ENCODE measurements around the gene SNX13.
"Not testable (repeated sequence)": the region's sequence is repeated elsewhere in the genome, so short reads cannot be mapped to it uniquely, and the experiment has no call there.

SNX13 gene

DNA sequence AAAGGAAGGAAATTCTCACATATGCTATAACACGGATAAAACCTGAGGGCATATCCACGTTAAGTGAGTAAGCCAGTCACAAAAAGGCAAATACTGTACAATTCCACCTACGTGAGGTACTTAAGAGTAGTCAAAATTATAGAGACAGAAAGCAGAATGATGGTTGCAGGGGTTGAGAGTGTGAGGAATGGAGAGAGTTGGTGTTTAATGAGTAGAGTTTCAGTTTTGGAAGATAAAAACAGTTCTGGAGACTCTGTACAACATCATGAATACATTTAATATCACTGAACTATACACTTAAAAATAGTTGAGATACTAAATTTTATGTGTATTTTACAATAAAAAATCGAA lies 95.1 kb downstream of the SNX13 start:
- no peak for DNase-seq (ENCODE audit: low spot score)

DNA sequence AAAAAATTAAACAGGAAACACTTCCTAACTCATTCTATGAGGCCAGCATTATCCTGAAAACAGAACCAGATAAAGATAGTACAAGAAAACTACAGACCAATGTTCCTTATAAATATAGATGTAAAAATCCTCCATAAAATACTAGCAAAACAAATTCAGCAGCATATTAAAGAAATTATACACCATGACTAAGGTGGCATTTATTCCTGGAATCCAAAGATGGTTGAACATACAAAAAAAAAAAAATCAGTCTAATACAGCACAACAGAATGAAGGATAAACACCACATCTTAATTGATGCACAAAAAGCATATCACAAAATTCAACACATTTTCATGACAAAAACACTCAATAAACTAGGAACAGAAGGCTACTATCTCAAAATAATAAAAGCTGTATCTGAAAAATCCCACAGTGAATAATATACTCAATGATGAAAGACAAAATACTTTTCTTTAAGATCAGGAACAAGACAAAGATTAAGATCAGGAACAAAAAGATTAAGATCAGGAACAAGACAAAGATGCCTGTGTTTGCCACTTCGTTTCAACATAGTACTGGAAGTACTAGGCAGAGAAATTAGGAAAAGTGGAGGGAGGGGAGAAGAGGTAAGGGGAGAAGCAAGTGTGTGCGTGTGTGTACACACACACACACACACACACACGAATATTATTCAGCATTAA lies 95.6 kb downstream of the SNX13 start:
- DNase-seq (ENCODE audit: low spot score): no peak

DNA sequence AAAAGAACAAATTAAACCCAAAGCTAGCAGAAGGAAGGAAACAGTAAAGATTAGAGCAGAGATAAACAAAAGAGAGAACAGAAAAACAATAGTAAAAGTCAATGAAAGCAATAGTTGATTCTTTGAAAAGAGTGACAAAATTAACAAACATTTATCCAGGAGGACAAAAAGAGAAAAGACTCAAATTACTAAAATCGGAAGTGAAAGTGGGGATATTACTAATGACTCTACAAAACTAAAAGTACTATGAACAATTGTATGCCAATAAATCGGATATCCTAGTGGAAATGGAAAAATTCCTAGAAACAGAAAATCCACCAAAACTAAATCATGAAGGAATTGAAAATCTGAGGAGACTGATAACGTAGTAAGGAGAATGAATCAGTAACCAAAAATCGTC lies 96.3 kb downstream of the SNX13 start:
- DNase-seq (ENCODE audit: low spot score): no peak

DNA sequence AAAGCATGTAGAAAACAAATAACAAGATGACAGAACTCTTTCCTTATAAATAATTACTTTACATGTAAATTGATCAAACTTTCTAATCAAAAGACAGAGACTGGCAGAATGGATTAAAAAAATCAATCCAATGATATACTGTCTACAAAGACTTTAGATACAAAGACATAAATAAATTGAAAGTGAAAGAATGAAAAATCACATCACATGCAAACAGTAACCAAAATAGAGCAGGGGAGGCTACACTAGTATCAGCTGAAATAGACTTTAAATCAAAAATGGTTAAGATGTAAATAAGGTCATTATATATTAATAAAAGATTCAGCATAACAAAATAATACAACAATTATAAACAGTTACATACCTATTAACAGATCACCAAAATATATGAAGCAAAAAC lies 97.3 kb downstream of the SNX13 start:
- DNase-seq (ENCODE audit: low spot score): no peak

DNA sequence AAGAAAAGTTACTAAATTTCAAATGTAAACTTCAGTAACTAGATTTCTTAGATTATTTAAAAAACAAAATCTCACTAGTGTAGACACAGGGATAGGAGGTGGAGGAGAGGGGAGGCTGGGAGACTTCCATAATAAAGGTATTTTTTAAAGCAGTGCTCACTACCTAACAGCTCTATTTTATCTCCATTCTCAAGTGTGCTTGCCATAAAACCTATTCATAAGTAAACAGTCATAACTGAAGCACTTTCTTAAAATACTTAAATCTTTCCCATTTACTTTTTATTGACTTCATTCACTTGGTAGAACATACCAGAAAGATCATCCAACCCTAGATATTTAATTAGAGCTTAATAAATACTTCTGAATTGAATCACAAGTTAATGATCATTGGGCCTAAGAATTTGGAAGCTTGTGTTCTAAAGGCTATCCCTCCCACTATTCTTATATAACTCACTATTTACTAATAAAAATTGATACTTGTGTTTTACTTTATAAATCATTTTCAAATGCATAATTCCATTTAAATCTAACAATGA lies 107.4 kb downstream of the SNX13 start:
- DNase-seq (ENCODE audit: low spot score): no peak

DNA sequence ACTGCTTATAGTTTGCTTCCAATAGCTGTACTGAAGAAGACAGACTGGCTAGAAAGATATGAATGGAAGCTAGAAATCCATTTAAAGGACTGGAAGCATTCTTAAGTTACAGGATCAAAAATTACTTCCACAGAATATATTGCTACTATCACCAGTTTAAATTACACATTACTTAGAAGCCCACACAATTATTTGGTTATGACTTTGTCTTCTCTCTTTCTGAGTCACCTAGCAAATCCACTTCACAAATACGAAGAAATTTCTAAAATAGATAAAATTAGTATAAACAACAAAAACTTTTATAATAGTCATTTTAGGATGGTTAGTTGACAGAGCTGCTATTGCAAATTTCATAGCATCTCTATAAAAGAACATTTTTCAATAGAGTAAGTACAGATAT lies 108.1 kb downstream of the SNX13 start:
- DNase-seq (ENCODE audit: low spot score): no peak

DNA sequence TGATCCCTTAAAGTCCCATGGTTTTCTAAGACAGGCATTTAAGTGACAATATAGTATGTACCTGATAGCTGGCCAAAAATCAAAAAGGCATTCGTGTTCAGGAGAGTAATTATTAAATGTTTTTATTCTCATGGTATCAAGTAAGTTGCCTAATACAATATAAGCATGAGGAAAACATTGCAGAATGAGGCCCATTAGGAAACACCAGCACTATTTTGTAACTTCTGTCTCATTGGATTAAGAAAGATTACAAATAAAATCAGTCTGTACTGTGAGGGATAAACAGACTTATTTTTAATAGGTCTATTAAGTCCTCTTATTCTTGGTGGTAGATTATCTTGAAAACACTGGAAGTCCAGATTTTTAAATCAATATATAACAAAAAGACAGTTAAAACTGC lies 110.1 kb downstream of the SNX13 start:
- DNase-seq (ENCODE audit: low spot score): no peak

DNA sequence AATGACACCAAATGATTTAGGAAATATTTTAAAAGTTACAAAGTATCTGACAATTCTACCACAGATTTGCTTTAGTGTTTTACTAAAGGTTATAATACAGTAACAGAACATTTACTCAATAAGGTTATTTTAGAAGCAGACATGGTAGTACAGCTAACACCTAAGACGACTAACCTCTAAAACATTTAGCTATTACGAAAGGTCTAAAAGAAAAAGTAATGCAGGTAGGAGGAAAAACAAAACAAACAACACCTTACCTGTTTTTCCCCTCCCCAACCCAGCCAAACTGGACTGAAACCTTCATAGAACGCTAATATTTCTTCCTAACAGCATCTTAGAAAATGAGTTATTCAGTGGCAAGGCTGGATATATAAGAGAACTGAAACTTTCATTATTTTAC lies 111.3 kb downstream of the SNX13 start:
- DNase-seq (ENCODE audit: low spot score): no peak

DNA sequence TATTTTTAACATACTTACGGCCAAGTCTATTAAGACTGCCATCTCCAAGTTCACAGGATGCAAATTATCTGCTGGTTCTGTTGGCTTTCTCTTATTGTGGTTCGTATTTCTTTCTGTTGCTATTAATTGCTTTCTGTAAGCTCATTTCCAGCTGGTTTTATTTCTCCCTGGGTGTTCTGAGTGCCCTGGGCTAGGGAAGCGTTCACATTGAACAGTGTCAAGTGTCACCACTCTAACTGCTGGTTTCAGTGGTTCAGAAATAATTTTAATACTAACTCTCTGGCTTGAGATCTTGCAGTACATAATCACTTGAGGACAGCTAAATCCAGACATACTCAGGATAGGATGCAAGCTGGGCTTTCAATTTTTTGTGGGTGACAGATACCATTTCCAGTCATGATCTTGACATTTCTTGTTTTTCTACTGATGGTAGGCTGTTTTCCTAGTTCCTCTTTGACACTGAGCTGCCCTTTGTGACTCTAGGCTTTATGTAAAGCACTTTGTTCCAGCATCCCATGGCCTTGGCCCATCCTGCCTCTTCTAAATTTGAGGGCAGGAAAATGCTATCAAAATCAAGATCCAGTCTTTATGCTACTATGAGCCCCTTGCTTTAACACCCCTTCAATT lies 117.6 kb downstream of the SNX13 start:
- DNase-seq (ENCODE audit: low spot score): no peak

DNA sequence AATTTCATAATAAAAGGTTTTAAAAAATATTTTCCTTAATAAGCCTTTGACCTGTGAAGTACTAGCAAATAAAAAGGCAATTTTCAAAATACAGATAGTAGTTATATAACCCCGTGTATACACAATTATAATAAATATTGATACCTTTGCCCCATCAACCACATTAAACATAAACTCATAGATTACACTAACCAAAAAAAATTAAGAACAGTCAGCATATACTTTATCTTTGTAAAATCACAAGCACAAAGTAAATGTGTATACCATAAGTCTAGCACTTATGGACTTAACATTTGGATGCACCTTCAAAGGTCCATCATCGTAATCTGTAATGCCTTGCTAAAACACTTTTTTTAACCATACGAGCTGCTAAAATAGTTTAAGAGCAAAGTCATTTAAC lies 123.4 kb downstream of the SNX13 start:
- no peak for DNase-seq (ENCODE audit: low spot score)

DNA sequence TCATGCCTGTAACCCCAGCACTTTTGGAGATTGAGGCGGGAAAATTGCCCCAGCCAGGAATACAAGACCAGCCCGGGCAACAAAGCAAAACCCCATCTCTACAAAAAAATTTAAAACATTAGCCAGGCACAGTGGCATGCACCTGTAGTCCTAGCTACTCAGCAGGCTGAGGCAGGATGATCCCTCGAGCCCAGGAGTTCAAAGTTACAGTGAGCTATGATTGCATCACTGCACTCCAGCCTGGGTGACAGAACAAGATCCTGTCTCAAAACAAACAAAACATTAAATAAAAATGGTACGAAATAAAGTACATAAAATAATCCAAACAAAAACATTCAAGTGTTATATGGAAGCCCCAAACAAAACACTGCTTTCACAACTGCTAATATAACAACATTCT lies 125.0 kb downstream of the SNX13 start:
- DNase-seq (ENCODE audit: low spot score): no peak

DNA sequence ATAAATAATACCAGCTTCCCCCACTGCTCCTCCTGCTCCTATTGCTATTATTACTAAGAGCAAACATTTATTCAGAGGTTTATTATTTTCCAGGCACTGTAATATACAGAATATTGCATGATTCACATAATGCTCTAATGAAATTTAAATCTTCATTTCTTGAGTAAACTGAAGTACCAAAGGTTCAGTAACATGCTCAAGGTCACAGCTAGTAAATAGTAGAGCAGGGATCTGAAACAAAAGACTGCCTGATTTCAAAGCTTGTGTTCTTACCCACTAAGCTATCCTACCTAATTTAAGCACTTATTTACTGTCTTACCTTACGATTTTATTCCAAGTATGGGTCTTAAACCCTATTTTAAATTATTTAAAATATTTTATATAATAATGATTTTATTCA lies 126.2 kb downstream of the SNX13 start:
- DNase-seq (ENCODE audit: low spot score): no peak

DNA sequence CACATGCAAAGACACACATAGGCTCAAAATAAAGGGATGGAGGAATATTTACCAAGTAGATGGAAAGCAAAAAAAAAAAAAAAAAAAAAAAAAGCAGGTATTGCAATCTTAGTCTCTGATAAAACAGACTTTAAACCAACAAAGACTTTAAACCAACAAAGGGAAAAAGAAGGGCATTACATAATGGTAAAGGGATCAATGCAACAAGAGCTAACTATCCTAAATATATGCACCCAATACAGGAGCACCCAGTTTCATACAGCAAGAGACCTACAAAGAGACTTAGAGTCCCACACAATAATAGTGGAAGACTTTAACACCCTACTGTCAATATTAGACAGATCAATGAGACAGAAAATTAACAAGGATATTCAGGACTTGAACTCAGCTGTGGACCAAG lies 131.1 kb downstream of the SNX13 start:
- not testable (repeated sequence) for DNase-seq (ENCODE audit: low spot score)

DNA sequence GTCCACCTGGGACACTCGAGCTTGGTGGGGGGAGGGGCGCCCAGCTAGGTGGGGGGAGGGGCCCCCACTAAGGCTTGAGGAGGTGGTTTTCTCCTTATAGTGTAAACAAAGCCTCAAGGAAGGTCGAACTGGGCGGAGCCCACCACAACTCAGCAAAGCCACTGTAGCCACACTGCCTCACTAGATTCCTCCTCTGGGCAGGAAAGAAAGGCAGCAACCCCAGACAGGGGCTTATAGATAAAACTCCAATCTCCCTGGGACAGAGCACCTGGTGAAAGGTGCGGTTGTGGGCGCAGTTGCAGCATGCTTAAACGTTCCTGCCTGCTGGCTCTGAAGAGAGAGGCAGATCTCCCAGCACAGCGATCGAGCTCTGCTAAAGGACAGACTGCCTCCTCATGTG lies 133.1 kb downstream of the SNX13 start:
- DNase-seq (ENCODE audit: low spot score): no peak

DNA sequence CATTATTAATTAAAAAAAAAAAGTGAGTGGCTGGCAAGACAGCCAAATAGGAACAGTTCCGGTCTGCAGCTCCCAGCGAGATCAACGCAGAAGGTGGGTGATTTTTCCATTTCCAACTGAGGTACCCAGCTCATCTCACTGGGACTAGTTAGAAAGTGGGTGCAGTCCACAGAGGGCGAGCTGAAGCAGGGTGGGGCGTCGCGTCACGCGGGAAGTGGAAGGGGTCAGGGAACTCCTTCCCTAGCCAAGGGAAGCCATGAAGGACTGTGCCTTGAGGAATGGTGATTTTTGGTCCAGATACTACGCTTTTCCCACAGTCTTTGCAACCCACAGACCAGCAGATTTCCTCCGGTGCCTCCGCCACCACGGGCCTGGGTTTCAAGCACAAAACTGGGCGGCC lies 133.7 kb downstream of the SNX13 start:
- no peak for DNase-seq (ENCODE audit: low spot score)

DNA sequence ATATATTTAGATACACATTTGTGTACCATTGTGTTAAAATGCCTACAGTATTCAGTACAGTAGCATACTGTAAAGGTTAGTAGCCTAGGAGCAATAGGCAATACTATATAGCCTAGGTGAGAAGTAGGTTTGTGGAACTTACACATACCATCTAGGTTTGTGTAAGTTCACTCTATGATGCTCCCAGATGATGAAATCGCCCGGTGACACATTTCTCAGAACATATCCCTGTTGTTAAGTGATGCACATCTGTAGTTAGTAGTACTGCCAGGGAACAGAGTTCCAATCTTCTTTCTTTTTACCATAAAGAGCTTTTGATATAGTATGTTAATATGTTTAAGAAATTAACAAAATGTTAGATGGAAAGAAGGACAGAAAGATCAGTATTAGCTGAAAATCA lies 138.2 kb downstream of the SNX13 start:
- no peak for DNase-seq (ENCODE audit: low spot score)

DNA sequence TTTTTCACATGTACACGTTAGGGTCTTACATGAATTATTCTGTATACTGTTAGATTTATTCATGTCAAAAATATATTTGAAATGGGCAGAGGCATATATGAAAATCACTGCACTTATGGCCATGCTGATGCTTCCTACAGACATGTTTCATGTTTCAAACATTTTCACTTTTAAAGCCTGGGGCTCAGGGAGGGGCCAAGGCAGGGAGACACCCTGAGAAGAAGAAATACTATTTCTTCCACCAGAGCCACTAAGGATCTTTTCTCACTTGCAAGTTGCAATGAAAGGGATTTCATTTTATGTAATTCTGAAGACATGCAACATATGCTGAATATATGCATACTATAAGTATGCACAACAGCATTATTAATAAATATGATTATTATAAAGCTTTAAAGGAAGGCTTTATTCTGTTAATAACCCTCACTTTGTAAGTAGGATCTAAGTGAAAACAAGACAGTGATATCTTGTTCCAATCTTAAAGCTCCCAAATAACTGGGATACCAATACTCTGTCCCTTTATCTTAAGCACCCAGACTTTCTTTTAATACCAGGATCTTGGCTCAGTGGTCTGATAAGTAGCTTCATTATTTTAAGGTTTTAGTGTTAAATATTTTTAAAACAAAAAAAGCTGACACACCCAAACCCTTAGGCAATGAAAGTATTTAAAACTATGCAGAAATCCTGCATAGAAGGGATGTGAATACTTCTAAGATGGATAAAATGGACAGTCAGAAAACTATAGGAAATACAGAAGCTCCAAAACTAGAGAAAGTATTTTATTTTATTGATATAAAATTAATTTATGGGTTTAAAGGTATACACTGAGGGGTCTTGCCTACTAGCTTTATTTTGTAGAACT lies 148.0 kb downstream of the SNX13 start:
- no peak for DNase-seq (ENCODE audit: low spot score)

DNA sequence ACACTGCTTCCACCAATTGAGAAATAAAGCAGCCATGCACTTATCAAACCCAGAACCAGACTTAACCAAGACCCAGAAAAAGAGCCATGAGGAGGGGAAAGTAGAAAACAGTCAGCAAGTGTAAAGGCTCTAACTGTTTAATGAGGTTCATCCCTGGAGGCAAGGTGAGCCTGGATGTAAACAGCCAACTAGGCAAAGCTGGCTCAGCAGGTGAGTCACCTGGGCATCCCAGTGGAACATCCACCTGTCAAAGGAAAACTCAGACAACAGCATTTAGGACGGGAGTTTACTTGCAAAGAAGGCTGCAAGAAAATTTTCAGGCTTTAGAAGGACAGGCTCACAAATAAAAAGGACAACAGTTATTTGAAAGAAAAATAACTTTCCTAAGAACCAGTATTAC lies 153.0 kb downstream of the SNX13 start:
- DNase-seq (ENCODE audit: low spot score): no peak

DNA sequence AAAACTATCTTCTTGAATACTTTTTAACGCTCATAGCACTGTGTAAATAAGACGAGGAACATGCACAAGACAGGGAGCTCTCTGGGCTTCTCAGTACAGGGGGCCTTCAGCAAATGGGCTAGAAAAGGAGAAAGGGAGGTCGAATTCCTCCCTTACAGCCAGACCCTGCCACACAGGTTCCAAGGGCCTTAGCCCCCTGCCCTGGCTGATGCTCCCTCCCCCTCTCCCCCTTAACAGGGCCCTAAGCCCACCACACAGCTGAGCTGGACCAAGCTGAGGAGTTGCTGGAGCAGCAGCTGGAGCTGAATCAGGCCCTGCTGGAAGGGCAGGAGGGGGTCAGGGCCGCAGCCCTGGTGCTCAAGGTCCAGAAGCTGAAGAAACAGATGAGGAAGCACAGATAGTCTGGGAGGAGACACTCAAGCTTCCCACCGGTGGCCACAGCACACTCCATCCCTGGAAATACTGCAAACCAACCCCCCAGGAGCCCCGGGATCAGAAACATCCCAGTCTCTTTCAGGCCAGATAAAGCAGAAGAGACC lies 153.9 kb downstream of the SNX13 start:
- DNase-seq (ENCODE audit: low spot score): no peak

DNA sequence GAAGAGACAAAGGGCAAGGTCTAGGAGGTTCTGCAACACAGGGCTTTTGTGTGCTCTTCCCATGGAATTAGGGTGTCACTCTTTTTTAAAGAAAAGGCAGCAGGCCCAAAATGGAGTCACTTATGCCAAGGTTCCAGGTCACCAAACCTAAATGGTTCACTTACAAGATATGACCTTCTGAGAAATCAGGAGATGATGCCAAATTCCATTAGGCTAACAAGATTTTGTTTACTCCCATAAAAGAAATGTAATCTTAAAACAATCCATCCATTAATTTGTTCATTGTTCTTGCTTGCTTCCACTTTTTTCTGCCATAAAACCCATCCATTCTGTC lies 158.1 kb downstream of the SNX13 start:
- no peak for DNase-seq (ENCODE audit: low spot score)

DNA sequence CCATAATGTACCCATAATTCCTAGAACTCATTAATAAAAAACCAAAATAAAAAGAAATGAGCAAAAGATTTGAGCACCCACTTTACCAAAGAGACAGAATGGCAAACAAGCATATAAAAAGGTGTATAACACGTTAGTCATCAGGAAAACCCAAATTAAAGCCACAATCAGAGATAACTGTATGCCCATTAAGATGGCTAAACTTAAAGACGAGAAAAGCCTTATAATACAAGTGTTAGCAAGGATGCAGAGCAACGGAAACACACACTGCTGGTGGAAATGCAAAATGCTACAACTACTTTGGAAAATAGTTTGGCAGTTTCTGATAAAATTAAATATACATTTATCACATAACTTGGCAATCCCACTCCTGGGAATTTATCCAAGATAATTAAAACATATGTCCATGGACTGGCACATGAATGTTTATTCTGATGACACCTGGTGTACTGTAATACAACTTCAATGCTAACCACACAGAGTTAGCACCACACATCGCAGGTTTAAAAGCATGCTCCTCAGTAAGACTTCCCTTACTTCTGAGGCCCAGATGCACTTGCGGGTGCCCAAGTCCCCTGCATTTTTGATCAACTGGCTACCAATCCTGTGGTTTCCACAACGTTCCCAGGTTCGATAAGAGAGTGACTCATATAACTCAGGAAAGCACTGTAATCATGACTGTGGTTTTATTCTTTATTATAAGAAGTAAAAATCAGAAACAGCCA lies 158.6 kb downstream of the SNX13 start:
- DNase-seq (ENCODE audit: low spot score): no peak

DNA sequence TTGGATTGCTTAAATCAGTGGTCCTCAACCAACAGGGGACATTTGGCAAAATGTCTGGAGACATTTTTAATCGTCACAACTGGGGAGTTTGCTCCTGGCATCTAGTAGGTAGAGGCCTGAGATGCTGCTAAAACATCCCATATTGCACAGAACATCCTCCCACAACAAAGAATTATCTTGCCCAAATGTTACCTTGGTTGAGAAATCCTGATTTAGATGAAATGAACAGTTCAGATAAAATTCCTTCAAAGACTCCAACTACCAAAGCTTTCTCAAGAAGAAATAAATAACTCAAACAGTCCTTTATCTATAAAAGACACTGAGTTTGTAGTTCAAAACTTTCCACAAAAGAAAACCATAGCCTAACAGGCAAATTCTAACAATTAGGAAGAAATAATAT lies 160.9 kb downstream of the SNX13 start:
- DNase-seq (ENCODE audit: low spot score): no peak
